HG02840 (cell line): ENCODE data around the gene LYVE1.

Experiments
- ATAC-seq: cut with Tn5 transposase; IDR thresholded peaks from one replicate; pipeline ENCODE4 v1.9.1; 2021; ENCODE audit warnings: mild to moderate bottlenecking, moderate library complexity, moderate number of reproducible peaks; ENCODE audit not compliant: unreplicated experiment, low FRiP score

The LYVE1 gene

GRCh38 chr11:10594407-10594806, 25.9 kb upstream of the LYVE1 start:
- no peak for ATAC-seq

GRCh38 chr11:10592331-10592730, 23.9 kb upstream of the LYVE1 start:
- no peak for ATAC-seq

DNA sequence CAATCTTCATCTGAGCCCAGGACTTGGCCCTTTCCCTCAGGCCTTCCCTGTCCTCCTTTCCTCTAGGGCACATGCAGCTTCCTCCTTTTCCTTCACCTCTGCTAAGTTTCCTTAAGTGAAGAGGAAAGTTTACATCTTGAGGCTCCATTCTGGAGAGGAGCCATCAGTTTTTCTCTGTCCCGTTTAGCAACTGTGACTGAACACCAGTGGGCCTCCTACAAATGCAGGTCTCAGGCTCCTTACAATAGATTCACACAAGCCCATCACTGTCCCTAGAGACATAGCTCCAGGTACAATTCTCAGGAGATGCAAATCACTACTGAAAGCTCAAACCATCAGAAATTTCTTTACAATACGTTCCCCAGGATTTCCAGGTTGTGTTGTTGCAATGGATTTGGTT, 23.3 kb upstream of the LYVE1 start:
- ATAC-seq, result no peak

DNA sequence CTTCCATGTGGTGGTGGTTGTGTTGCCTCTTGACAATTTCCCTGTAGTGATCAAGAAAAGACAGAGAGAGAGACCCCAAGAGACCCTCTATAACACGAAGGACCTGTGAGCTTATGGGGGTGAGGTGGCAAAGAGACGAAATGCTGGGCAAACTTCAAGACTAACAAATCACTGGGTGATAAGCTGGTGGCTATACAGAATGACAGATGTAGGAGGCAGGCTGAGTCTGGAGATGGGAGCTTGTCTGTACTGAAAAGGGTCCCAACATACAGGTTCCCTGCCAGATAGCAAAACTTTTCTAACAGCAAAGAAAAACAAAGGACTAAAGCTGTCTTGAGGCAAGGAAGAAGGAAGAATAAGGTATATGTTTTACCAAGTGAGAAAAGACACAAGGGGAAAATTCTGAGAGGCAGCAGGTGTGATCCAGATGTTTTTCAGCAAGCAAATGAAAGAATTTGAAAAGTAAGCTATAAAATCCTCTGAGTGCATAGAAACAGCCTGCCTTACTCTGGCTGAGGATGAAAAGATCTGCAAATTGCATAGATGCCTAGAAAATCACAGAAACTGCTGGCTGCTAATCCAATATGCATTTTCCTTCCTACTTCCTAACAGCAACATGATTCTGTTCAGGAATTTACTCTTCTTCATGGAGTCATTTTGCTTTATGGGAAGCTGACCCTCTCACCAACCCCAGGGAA, 21.9 kb upstream of the LYVE1 start:
- no peak for ATAC-seq

- ATAC-seq, result no peak
These were observed 20.4 kb upstream of the LYVE1 start for GRCh38 chr11:10588904-10589303.

DNA sequence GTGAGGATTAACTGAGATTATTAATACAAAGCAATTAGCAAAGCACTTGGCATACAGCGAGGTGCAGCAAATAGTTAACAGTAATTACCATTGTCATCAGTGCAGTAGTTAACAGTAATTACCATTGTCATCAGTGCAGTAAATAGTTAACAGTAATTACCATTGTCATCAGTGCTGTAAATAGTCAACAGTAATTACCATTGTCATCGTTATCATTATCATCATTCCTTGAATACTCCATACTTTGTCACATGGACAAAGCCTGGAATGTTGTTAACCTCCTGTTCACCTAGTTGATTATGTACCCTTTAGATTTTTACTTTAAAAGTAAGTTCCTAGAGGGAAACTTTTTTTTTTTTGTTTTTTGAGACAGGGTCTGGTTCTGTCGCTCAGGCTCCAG, 19.5 kb upstream of the LYVE1 start:
- ATAC-seq, result no peak

DNA sequence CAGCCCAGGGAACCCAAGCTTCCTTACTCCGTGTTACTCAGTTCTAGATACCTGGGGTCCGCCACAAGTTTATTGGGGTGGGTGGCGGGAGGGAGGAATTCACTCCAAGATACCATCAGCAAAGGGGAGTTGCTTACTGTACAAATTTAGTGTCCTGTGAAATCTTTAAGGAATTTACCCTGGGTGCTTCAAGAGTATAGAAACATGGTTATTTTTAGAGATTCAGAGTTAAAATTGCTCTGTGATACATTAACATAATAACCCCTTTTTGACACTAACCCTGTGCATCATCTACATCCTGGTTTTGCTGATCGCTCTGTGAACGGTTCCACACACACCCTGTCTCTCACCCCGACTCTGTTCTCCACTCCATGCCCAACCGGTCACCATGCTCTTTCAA, 18.9 kb upstream of the LYVE1 start:
- no peak for ATAC-seq

DNA sequence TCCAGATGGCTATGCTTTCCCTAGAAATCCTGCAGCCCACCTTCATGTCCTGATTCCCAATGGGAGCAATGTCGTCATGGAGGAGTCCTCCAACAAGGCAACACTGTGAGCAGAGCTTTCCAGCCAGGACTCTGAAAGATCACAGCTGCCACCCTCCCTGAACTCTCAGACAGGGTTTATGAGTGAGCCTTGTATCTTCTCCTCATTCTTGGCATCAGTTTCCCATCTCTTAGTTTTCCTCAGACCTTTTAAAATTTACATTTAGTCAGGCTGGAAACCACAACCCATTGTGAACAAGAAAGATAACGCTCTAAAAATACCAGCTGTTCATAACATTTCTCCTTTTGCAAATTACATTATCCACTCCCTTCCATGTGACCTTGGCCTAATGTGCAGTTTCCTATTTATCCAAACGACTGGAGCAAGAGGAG, 15.6 kb upstream of the LYVE1 start:
- ATAC-seq, result no peak

- no peak for ATAC-seq
These were observed 13.1 kb upstream of the LYVE1 start for GRCh38 chr11:10581481-10582019.

GRCh38 chr11:10580623-10581022, 12.2 kb upstream of the LYVE1 start:
- no peak for ATAC-seq

GRCh38 chr11:10579700-10580099, 11.2 kb upstream of the LYVE1 start:
- ATAC-seq, result no peak

GRCh38 chr11:10576035-10576398, 7.6 kb upstream of the LYVE1 start:
- ATAC-seq, result no peak

DNA sequence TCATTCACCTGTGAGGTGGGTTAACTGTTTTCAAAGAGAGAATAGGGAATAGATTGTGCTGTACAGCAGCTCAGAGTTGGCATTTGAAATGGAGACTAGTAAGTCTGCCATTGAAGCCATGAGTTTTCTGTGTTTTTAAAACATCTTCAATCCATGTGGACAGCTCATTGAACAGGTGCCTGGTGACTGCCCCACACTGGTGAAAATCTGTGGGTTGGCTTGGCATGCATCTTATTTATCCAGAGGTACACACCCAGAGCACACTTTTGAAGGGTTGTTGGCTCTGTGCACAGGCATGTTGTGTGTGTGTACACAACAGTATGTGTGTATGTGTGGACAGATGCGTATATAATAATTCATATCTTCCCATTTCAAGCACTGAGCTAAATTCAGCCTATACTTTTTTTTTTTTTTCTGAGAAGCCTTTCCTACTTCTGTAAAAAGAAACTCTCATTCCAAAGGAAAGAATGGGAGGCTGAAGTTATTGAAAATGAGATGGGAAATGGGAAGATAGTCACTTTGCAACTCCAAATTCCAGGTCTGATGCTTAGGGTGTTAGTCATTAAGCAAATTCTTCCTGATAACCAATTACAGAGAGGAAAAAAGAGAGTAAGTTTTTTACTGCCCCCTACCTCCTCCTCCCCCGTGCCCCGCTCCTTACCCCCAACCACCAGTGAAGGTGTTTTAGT, 7.0 kb upstream of the LYVE1 start:
- ATAC-seq, result no peak

DNA sequence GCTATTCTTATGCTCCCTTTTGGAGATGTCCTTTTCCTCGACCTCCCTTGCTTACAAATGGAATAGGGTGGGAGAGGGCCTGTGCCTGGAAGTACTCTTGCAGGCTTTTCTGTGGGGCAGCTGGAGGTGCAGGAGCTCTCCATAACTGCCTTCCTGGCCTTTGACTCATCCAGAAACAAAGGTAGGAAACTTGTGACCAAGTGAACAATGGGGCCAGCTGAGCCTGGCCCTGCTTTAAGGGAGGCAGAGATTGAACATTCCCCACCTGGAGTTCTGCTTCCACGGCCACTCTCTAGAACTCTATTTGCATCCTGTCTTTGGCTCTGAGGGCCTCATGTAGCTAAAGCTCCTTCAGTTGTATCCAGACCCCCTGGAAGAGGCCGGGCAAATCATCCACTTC, 5.1 kb upstream of the LYVE1 start:
- ATAC-seq, result no peak

DNA sequence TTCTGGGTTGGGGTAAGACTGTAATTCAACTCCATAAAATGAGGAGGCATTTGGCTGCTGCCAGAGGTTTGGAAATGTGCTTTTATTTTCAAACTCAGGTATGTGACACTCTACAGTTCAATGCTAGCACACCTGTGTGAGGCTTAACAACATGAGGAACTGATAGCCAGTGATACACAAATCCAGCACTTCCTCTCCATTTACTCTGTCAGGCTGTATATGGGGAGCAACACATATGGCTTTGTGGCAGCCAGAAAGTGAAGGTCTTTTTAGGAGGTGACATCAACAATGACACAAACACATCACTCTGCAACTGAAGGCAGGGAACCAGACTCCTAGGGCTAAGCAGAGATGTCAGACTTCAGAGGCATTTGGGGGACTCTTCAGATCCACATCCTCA, 4.6 kb upstream of the LYVE1 start:
- ATAC-seq, result no peak

GRCh38 chr11:10572533-10572932, 4.1 kb upstream of the LYVE1 start:
- no peak for ATAC-seq

DNA sequence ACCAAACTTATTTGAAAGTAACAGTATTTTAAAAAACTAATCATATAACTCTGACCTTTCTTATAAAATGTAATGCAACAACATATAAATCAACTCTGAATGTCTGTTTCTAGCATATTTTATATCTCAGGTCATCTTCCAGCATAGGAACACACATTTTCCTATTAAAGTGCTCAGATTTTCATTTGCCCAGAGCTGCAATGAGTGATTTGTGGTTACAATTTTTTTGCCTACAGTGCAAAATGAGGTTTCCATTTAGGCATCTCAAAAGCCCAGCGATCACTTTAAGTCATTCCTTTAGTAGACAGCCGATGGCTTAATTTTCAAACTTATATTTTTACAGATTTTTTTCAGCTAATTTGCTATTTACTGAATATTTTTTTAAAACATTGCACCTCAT, 1.0 kb downstream of the LYVE1 start:
- no peak for ATAC-seq

DNA sequence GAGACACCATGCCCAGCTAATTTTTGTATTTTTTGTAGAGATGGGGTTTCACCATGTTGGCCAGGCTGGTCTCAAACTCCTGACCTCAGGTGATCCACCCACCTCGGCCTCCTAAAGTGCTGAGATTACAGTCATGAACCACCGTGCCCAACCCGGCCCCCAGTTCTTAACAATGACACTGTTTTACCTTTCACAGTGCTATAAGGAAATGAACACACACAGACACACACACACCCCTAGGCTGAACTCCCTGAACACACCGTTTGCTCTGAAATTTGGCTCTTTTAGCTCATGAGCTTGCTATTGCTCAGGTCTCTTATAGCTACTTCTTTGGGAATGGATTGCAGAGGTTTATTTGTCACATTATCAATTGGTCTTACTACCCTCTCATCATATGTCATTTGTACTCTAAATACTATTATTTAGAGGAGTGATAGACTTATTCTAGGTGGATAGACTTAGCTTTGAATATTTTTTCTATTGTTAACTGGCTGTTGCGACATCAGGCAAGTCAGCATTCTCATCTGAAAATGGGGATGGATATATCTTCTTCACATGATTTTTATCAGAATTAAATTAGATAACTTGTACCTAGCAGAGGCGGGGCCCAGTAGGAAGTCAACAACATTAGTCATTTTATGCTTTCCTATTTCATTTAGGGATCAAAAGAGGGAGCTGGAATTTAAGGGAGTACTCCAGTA, 2.1 kb downstream of the LYVE1 start:
- no peak for ATAC-seq

DNA sequence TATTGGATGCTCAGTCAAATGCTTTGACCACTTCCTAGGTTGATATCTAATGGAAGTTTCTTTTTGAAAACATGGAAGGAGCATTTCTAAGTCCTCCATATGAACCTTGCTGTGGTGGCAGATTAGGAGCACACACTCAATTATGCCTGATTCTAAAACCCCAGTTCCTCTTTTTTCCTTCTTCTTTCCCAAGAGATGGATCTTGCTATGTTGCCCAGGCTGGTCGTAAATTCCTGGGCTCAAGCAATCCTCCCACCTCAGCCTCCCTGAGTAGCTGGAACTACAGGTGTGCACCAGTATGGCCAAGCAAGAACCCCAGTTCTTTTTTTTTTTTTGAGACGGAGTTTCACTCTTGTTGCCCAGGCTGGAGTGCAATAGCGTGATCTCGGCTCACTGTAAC, 3.0 kb downstream of the LYVE1 start:
- ATAC-seq, result no peak

DNA sequence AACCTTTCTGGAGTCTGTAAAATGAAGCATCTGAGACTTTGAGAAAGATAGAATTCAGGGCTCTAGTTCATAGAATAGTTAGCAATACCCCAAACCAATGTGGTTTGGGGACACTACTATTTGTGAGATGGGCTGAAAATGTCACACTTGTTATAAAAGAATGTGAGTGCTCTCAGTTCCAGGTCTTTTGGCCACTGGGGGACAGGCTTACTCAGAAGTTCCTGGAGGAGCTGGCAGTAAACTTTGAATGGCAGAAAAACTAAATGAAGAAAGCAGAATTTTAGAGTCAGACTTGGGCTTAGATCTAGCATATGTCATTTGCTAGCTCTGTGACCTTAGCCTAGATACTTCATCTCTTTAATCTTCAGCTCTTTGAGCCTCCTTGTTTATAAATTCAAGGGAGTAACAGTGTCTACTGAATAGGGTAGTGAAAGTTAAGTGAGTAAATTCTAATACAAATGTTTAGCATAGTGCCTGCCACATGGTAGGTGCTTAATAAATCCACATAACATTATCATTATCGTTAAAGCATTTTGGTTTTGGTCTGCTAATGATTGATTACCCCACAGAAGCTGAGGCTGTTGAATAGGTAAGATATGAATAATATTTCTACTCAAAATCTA, 3.7 kb downstream of the LYVE1 start:
- no peak for ATAC-seq

DNA sequence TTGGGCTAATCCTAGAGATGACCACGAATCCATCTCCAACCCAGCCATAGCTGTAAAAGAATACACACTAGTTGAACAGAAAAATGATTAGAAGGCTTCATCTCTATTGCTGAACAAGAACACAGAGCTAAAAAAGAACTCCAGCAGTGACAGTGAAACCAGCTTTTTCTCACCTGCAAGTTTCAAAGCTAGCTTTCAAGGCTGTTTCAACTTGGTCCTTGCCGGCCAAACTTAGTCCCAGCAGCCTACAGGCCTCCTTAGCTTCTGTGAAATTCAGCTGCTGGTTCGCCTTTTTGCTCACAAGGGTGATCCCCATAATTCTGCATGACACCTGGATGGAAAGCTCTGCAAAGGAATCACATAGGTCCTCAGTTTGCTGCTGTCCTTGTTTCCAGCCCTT, 4.4 kb downstream of the LYVE1 start:
- no peak for ATAC-seq
